CD4-positive, alpha-beta T cell (primary cell): ENCODE results near the gene UBXN7. TPM values are rescaled to one million over a fixed set of nuclear protein-coding genes. Genes with fewer than 3 reads are reported as not detected.
"Not testable (repeated sequence)": the region's sequence is repeated elsewhere in the genome, so short reads cannot be mapped to it uniquely, and the experiment has no call there.

Source experiments
- ATAC-seq: fragments of 200-7000 bp; cut with Tn5 transposase; one replicate; pipeline ENCODE4 v1.10.0; 2022; ENCODE audit warnings: mild to moderate bottlenecking; ENCODE audit not compliant: poor library complexity
- CTCF ChIA-PET: fragments of 350-600 bp; sonication (Branson Sonifier 250); formaldehyde crosslinking; loops from one replicate; lab custom pipeline; 2021; ENCODE audit warnings: antibody characterized with exemption, inconsistent platforms; lab: Charles Lee
- POLR2A ChIA-PET: fragments of 350-600 bp; sonication (Branson Sonifier 250); formaldehyde crosslinking; loops from one replicate; lab custom pipeline; 2021; ENCODE audit warnings: antibody characterized with exemption, inconsistent platforms; lab: Charles Lee
- DNase-seq, 14 experiments: peaks; one replicate each; pipeline ENCODE4 v3.0.0-alpha.2; 2013 to 2020; ENCODE audit warnings: mixed read lengths in 2 of 14
- H3K27ac ChIP-seq, 2 donors: one replicate each; pipeline versions ENCODE4 v1.5.1 to v1.7.0; 2013; ENCODE audit warnings: low read length in 2 of 2, low read depth in 1 of 2, mild to moderate bottlenecking in 1 of 2
- H3K27me3 ChIP-seq, 2 experiments: 1 replicate in 1 of 2; 2 replicates in 1 of 2; pipeline versions ENCODE4 v1.6.1 to v1.7.0; 2013; ENCODE audit warnings: low read length in 2 of 2, control low read depth in 1 of 2, mild to moderate bottlenecking in 1 of 2, moderate library complexity in 1 of 2; ENCODE audit not compliant: insufficient read depth in 2 of 2, control insufficient read depth in 1 of 2
- H3K36me3 ChIP-seq: one replicate; pipeline ENCODE4 v1.6.1; 2013; ENCODE audit warnings: low read length, control low read depth; ENCODE audit not compliant: insufficient read depth
- H3K4me1 ChIP-seq: one replicate; pipeline ENCODE4 v1.6.1; 2013; ENCODE audit warnings: low read length, control low read depth; ENCODE audit not compliant: insufficient read depth
- H3K4me3 ChIP-seq: one replicate; pipeline ENCODE4 v1.5.1; 2013; ENCODE audit warnings: mild to moderate bottlenecking, low read length, moderate library complexity
- H3K9me3 ChIP-seq, 2 experiments: 1 replicate in 1 of 2; 2 replicates in 1 of 2; pipeline versions ENCODE4 v1.6.1 to v1.7.0; 2013; ENCODE audit warnings: low read length in 2 of 2, mild to moderate bottlenecking in 2 of 2, control low read depth in 1 of 2, moderate library complexity in 1 of 2; ENCODE audit not compliant: control insufficient read depth in 1 of 2, insufficient read depth in 1 of 2
- H3K27ac Mint-ChIP-seq: one replicate; pipeline ENCODE4 v1.8.0; 2020; ENCODE audit warnings: mixed read lengths
- H3K27me3 Mint-ChIP-seq: one replicate; pipeline ENCODE4 v1.8.0; 2021; ENCODE audit warnings: mixed read lengths
- H3K36me3 Mint-ChIP-seq: one replicate; pipeline ENCODE4 v1.8.0; 2021; ENCODE audit warnings: low read depth, mixed read lengths
- H3K4me1 Mint-ChIP-seq: one replicate; pipeline ENCODE4 v1.8.0; 2021; ENCODE audit warnings: low read depth, mixed read lengths
- H3K4me3 Mint-ChIP-seq: one replicate; pipeline ENCODE4 v1.8.0; 2020; ENCODE audit warnings: mild to moderate bottlenecking, mixed read lengths
- H3K9me3 Mint-ChIP-seq: one replicate; pipeline ENCODE4 v1.8.0; 2020; ENCODE audit warnings: mixed read lengths
- intact Hi-C, 2 experiments: fragments of 100-400 bp; cut with DNase I in 1 of 2; cut with micrococcal nuclease in 1 of 2; formaldehyde crosslinking; loops; one replicate each; pipeline versions ENCODE4 v1.15.1 to v1.9.0; 2023 to 2025; cut with DNase I, micrococcal nuclease
- total RNA-seq, 174 experiments: library from RNA in 2 of 174; stranded (reverse) in 2 of 174; gene quantifications; one replicate each; pipeline ENCODE4 v1.2.3 and lab custom pipeline; 2021 to 2026
- TF ChIP-seq, protein P1 (sequence below): fragments of 200-600 bp; IDR thresholded peaks from one replicate; pipeline ENCODE4 v1.8.0; 2022; ENCODE audit warnings: antibody characterized with exemption, mild to moderate bottlenecking

The UBXN7 gene
- total RNA-seq, 2 experiments from 2014 or later: 75.3 to 83.6 TPM

DNA sequence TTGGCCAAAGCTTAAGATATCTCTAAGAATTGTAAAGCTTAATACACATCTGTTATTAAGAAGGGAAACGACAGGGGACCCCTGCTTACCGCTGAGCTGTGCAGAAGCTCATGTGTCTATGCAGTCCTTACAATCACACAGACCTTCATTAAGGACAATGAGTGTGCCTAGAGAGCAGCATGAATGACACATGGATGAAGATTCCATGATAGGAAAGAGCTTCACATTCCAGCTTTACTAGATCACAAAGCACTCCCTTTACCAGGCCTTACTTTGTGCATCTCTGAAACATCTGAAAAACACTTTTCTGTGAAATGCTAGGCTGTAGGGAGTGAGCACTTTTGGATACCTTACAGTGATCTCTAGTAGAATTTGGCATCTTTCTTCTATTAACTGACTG is 39.3 kb upstream of the UBXN7 start:
- Mint-ChIP-seq H3K27ac (no peak overlapping the region), H3K4me1 (no peaks in the 10 kb centered on the region), H3K9me3 (no peaks in the 10 kb centered on the region), H3K4me3 (no peak overlapping the region), H3K27me3 (no peaks in the 10 kb centered on the region), H3K36me3 (peaks cover 71% of the 10 kb centered on the region)
- ATAC-seq (no peak), DNase-seq (no peak)
- no peaks in the 10 kb centered on the region for H3K9me3 ChIP-seq
- no peak overlapping the region for H3K27ac ChIP-seq
- no peaks in the 10 kb centered on the region for H3K27me3 ChIP-seq
- TF ChIP-seq, protein P1, sequence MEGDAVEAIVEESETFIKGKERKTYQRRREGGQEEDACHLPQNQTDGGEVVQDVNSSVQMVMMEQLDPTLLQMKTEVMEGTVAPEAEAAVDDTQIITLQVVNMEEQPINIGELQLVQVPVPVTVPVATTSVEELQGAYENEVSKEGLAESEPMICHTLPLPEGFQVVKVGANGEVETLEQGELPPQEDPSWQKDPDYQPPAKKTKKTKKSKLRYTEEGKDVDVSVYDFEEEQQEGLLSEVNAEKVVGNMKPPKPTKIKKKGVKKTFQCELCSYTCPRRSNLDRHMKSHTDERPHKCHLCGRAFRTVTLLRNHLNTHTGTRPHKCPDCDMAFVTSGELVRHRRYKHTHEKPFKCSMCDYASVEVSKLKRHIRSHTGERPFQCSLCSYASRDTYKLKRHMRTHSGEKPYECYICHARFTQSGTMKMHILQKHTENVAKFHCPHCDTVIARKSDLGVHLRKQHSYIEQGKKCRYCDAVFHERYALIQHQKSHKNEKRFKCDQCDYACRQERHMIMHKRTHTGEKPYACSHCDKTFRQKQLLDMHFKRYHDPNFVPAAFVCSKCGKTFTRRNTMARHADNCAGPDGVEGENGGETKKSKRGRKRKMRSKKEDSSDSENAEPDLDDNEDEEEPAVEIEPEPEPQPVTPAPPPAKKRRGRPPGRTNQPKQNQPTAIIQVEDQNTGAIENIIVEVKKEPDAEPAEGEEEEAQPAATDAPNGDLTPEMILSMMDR: no peak
- H3K36me3 ChIP-seq: peaks cover 51% of the 10 kb centered on the region
- ChIA-PET POLR2A (interaction anchor here (0.6 kb wide), 1 partner anchor 196 kb away, joined by 3 read pairs; no protein-coding TSS in a partner anchor), CTCF (no interaction called here)
- no peak overlapping the region for H3K4me3 ChIP-seq
- intact Hi-C loops: no loop called here
- no peaks in the 10 kb centered on the region for H3K4me1 ChIP-seq

DNA sequence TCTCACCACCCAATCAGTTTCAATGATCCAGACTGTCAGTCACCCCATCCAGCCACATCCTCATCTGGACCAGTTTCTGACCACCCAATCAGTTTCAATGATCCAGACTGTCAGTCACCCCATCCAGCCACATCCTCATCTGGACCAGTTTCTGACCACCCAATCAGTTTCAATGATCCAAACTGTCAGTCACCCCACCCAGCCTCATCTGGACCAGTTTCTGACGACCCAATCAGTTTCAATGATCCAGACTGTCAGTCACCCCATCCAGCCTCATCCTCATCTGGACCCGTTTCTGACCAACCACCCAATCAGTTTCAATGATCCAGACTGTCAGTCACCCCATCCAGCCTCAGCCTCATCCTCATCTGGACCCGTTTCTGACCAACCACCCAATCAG is 38.0 kb upstream of the UBXN7 start:
- CTCF ChIA-PET, H3K9me3 Mint-ChIP-seq, POLR2A ChIA-PET, ATAC-seq, H3K27ac ChIP-seq, H3K4me1 ChIP-seq, H3K4me1 Mint-ChIP-seq, intact Hi-C loops, DNase-seq, H3K9me3 ChIP-seq, H3K27me3 ChIP-seq, H3K4me3 Mint-ChIP-seq, H3K27ac Mint-ChIP-seq, H3K4me3 ChIP-seq, H3K27me3 Mint-ChIP-seq: not testable (repeated sequence)
- H3K36me3 ChIP-seq: peaks cover 45% of the 10 kb centered on the region
- H3K36me3 Mint-ChIP-seq: peaks cover 66% of the 10 kb centered on the region

DNA sequence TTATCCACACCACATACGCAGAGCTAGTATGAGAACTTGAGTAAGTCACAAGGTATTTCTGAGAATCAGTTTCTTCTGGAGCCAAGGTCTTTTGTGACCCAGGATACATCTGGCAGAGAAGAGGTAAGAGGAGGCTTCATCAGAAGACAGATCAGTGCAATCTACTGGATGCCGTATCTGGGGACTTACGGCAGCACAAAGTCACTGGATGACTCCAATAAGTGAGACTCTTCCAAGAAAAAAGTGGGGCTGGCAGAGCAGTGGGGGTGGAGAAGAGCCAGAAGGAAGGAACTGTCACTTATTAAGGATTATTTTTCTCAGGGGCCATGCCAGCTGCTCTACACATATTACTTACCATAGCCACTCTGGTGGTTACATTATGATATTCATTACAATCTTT is 31.6 kb upstream of the UBXN7 start:
- Histone ChIP-seq H3K36me3 (peaks cover 15% of the 10 kb centered on the region), H3K4me3 (no peak overlapping the region), H3K4me1 (no peaks in the 10 kb centered on the region), H3K27ac (no peak overlapping the region), H3K27me3 (no peaks in the 10 kb centered on the region), H3K9me3 (peaks cover 0 to 12% of the 10 kb centered on the region in 2 experiments)
- CTCF ChIA-PET: no interaction called here
- TF ChIP-seq, protein P1: no peak
- Mint-ChIP-seq H3K27ac (no peak overlapping the region), H3K9me3 (peaks cover 3% of the 10 kb centered on the region), H3K4me1 (peaks cover 3% of the 10 kb centered on the region), H3K4me3 (no peak overlapping the region), H3K36me3 (peaks cover 19% of the 10 kb centered on the region), H3K27me3 (no peaks in the 10 kb centered on the region)
- no peak for ATAC-seq
- DNase-seq: no peak
- intact Hi-C loops: no loop called here
- POLR2A ChIA-PET: no interaction called here

DNA sequence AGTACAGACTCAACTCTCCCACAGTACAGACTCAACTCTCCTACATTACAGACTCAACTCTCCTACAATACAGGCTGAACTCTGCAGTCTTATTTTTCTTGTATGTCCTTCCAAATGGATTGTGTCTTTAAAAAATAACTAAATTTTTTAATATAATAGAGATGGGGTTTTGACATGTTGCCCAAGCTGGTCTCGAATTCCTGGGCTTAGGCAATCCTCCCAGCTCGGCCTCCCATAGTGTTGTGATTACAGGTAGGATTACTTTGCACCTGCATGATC is 31.2 kb upstream of the UBXN7 start:
- H3K9me3 Mint-ChIP-seq: peaks cover 3% of the 10 kb centered on the region
- H3K27ac Mint-ChIP-seq: no peak overlapping the region
- POLR2A ChIA-PET: no interaction called here
- H3K36me3 Mint-ChIP-seq: peaks cover 17% of the 10 kb centered on the region
- H3K4me3 Mint-ChIP-seq: no peak overlapping the region
- peaks cover 0 to 12% of the 10 kb centered on the region in 2 experiments for H3K9me3 ChIP-seq
- ATAC-seq (no peak), DNase-seq (no peak)
- H3K4me3 ChIP-seq: no peak overlapping the region
- H3K36me3 ChIP-seq: peaks cover 11% of the 10 kb centered on the region
- intact Hi-C loops: no loop called here
- TF ChIP-seq, protein P1: no peak
- H3K4me1 Mint-ChIP-seq: peaks cover 5% of the 10 kb centered on the region
- H3K27me3 ChIP-seq: no peaks in the 10 kb centered on the region
- no peak overlapping the region for H3K27ac ChIP-seq
- H3K27me3 Mint-ChIP-seq: no peaks in the 10 kb centered on the region
- CTCF ChIA-PET: no interaction called here
- no peaks in the 10 kb centered on the region for H3K4me1 ChIP-seq

DNA sequence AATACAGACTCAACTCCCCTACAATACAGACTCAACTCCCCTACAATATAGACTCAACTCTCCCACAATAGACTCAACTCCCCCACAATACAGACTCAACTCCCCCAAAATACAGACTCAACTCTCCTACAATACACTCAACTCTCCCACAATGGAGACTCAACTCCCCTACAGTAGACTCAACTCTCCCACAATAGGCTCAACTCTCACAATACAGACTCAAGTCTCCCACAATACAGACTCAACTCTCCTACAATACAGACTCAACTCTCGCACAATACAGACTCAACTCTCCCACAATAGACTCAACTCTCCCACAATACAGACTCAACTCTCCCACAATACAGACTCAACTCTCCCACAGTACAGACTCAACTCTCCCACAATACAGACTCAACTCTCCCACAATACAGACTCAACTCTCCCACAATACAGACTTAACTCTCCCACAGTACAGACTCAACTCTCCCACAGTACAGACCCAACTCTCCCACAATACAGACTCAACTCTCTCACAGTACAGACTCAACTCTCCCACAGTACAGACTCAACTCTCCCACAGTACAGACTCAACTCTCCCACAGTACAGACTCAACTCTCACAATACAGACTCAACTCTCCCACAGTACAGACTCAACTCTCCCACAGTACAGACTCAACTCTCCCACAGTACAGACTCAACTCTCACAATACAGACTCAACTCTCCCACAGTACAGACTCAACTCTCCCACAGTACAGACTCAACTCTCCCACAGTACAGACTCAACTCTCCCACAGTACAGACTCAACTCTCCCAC is 30.7 kb upstream of the UBXN7 start:
- ATAC-seq, DNase-seq, H3K27ac Mint-ChIP-seq, H3K27ac ChIP-seq, H3K36me3 ChIP-seq, CTCF ChIA-PET, H3K4me3 ChIP-seq, POLR2A ChIA-PET, H3K4me1 Mint-ChIP-seq, H3K27me3 Mint-ChIP-seq, H3K27me3 ChIP-seq, H3K4me1 ChIP-seq, intact Hi-C loops, H3K4me3 Mint-ChIP-seq, H3K9me3 Mint-ChIP-seq: not testable (repeated sequence)
- peaks cover 0 to 12% of the 10 kb centered on the region in 2 experiments for H3K9me3 ChIP-seq
- H3K36me3 Mint-ChIP-seq: peaks cover 11% of the 10 kb centered on the region
